Upper lobe of left lung (tissue), 4 donors: ENCODE results near the gene ADIPOR2.

Experiments
- CTCF ChIP-seq, 6 experiments: fragments of 450-650 bp in 4 of 6; fragments of 200-600 bp in 2 of 6; sonication (generic) in 2 of 6; IDR thresholded peaks; one replicate each; pipeline ENCODE4 v1.5.1; 2016 to 2019; ENCODE audit warnings: antibody characterized with exemption in 6 of 6
- EP300 ChIP-seq, 4 donors: sonication (generic); formaldehyde crosslinking; IDR thresholded peaks; one replicate each; pipeline ENCODE4 v1.5.1; 2017; ENCODE audit warnings: antibody characterized with exemption in 4 of 4, control low read depth in 2 of 4
- POLR2A ChIP-seq, 4 donors: fragments of 450-650 bp; IDR thresholded peaks; one replicate each; pipeline ENCODE4 v1.5.1; 2016 to 2017; ENCODE audit warnings: antibody characterized with exemption in 4 of 4, mild to moderate bottlenecking in 2 of 4

DNA sequence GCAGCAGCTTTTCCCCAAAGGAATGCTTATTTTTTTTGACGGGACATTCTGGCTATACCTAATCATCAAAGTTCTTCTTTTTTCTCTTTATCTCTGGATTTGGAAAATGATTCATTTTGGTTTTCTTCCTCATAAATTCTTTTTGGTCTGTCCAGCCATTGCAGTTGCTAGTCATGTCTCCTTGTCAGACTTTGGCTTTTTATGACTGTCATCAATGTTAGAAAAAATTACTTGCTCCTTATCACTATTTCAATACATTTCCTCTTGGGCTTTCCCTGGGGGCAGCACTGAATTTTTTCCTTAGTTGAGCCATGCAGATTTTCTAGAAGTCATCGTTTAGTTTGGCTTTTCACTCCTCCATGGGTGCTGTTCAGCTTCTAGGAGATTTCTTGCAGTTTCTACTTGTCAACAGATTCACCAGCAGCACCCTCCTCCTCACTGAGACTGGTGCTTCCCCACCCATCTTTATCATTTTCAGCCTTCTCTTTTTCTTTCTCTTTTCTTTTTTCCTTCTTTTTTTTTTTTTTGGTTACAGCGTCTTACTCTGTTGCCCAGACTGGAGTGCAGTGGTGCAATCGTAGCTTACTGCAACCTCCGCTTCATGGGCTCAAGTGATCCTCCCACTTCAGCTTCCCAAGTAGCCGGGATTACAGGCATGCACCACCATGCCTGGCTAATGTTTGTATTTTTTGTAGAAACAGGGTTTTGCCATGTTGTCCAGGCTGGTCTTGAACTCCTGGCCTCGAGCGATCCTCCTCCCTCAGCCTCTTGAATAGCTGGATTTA, 5.2 kb downstream of the ADIPOR2 start:
- TF ChIP-seq CTCF (IDR thresholded peaks at IDR 0.05) (no peak), EP300 (IDR thresholded peaks at IDR 0.05) (no peak), POLR2A (IDR thresholded peaks at IDR 0.05) (no peak)
